ENCODE results near the gene TNIK.

DNA sequence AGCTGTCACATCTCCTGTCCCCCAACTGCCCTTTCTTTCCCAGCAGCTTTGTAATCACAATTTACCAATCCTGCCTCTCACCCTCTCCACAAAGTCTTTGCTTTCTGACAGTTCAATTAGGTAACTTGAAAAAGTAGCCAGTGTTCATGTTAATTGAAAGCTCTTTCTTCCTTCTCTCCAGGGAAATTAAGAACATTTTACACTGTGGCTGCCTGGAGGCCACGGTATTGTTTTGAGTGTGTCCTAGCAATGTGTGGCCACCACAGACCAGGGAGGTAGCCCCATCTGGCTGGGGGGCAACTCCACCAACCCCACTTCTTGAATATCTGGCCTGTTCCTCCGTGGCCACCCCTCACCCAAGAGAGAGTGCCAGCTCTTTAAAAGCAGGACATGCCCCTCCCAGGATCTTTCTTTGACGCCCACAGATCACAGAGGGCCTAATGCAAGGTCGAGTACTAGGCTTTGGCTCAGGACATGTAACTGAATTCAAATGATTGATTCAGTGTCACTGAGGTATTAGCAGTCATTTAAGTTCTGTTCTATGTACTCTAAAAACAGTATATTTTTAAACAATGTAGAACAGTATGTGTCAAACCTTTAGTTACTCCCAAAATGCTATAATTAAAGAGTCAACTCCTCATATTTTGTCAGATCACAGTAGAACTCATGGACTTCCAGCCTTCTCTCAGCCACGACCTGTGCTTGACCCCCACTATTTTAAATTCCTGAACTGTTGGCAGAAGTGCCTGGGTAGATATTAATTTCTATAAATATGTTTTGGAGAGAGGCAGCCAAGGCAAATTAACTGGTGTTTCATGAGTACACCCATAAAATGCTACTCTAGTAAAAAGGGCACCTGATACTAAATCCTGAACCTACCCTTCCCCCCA, 164.5 kb downstream of the TNIK start:
- TF ChIP-seq TAF1 (IDR thresholded peaks at IDR 0.05; ENCODE audit: borderline replicate concordance, insufficient read depth, low read length) (no peak), POLR2AphosphoS5 (IDR thresholded peaks at IDR 0.05; ENCODE audit: low read depth, low read length) (no peak)

Measured in PFSK-1 (cell line).